GM23338 (cell line): ENCODE results near the gene GIPC2. TPM values are rescaled to one million over a fixed set of nuclear protein-coding genes. Genes with fewer than 3 reads are reported as not detected.

ENCODE experiments used
- ATAC-seq: fragments of 200-7000 bp; cut with Tn5 transposase; 3 replicates; pipeline ENCODE4 v1.9.1; 2020
- DNase-seq: peaks from one replicate; pipeline ENCODE4 v3.0.0-alpha.2; 2015; ENCODE audit warnings: low spot score
- H2AFZ ChIP-seq: fragments of 200-600 bp; sonication (generic); 2 replicates; pipeline ENCODE4 v1.8.0; 2016; ENCODE audit warnings: antibody characterized with exemption, mild to moderate bottlenecking, moderate library complexity
- H3F3A ChIP-seq: fragments of 200-600 bp; sonication (generic); replicated peaks from 2 replicates; pipeline ENCODE4 v1.8.0; 2017; ENCODE audit warnings: antibody characterized with exemption, mixed run types, low read depth
- H3K27ac ChIP-seq: fragments of 200-600 bp; sonication (generic); 2 replicates; pipeline ENCODE4 v1.6.1; 2016; ENCODE audit warnings: low read depth
- H3K27me3 ChIP-seq: fragments of 200-600 bp; sonication (generic); 2 replicates; pipeline ENCODE4 v1.8.0; 2016; ENCODE audit warnings: mild to moderate bottlenecking, mixed run types, moderate library complexity; ENCODE audit not compliant: insufficient read depth
- H3K36me3 ChIP-seq: fragments of 200-600 bp; sonication (generic); 2 replicates; pipeline ENCODE4 v1.8.0; 2016; ENCODE audit warnings: mild to moderate bottlenecking; ENCODE audit not compliant: insufficient read depth
- H3K4me1 ChIP-seq: fragments of 200-600 bp; sonication (generic); 2 replicates; pipeline ENCODE4 v1.8.0; 2016; ENCODE audit warnings: mild to moderate bottlenecking, moderate library complexity; ENCODE audit not compliant: insufficient read depth
- H3K4me2 ChIP-seq: fragments of 200-600 bp; sonication (generic); 2 replicates; pipeline ENCODE4 v1.7.1; 2017; ENCODE audit warnings: mixed run types
- H3K4me3 ChIP-seq: fragments of 200-600 bp; sonication (generic); 2 replicates; pipeline ENCODE4 v1.6.1; 2016; ENCODE audit warnings: mixed run types
- H3K79me2 ChIP-seq: fragments of 200-600 bp; sonication (generic); replicated peaks from 2 replicates; pipeline ENCODE4 v1.8.0; 2017; ENCODE audit warnings: mild to moderate bottlenecking; ENCODE audit not compliant: insufficient read depth
- H3K9me2 ChIP-seq: fragments of 200-600 bp; sonication (generic); 2 replicates; pipeline ENCODE4 v1.8.0; 2017; ENCODE audit not compliant: insufficient read depth
- H4K20me1 ChIP-seq: fragments of 200-600 bp; sonication (generic); replicated peaks from 2 replicates; pipeline ENCODE4 v1.8.0; 2017; ENCODE audit warnings: mild to moderate bottlenecking; ENCODE audit not compliant: insufficient read depth
- H3K27ac Mint-ChIP-seq: 2 replicates; pipeline ENCODE4 v1.8.0; 2020; ENCODE audit warnings: inconsistent platforms, mild to moderate bottlenecking, moderate library complexity, mixed read lengths
- H3K27me3 Mint-ChIP-seq: 3 replicates; pipeline ENCODE4 v1.8.0; 2022; ENCODE audit warnings: low read depth, mild to moderate bottlenecking, moderate library complexity, mixed read lengths, inconsistent platforms; ENCODE audit not compliant: insufficient read depth, poor library complexity
- H3K36me3 Mint-ChIP-seq: 3 replicates; pipeline ENCODE4 v1.8.0; 2021; ENCODE audit warnings: low read depth, mild to moderate bottlenecking, inconsistent platforms, moderate library complexity, mixed read lengths
- H3K4me1 Mint-ChIP-seq: 3 replicates; pipeline ENCODE4 v1.8.0; 2020; ENCODE audit warnings: mild to moderate bottlenecking, inconsistent platforms, mixed read lengths
- H3K4me3 Mint-ChIP-seq: 3 replicates; pipeline ENCODE4 v1.8.0; 2021; ENCODE audit warnings: moderate library complexity, mild to moderate bottlenecking, inconsistent platforms, mixed read lengths
- H3K9me3 Mint-ChIP-seq: 3 replicates; pipeline ENCODE4 v1.8.0; 2020; ENCODE audit warnings: moderate library complexity, mild to moderate bottlenecking, inconsistent platforms, mixed read lengths
- CREB1 ChIP-seq: fragments of 250-450 bp; sonication (Bioruptor Pico); IDR thresholded peaks from 2 replicates; pipeline ENCODE4 v1.5.0; 2020; ENCODE audit warnings: low read depth, mild to moderate bottlenecking, moderate library complexity
- EZH2 ChIP-seq: fragments of 200-600 bp; sonication (generic); IDR thresholded peaks from one replicate; pipeline ENCODE4 v1.8.0; 2017; ENCODE audit warnings: antibody characterized with exemption, mild to moderate bottlenecking, low read depth; ENCODE audit not compliant: unreplicated experiment
- EZH2phosphoT487 ChIP-seq: fragments of 200-600 bp; sonication (generic); IDR thresholded peaks from one replicate; pipeline ENCODE4 v1.8.1; 2018; ENCODE audit warnings: antibody characterized with exemption; ENCODE audit not compliant: unreplicated experiment
- JUNB ChIP-seq: IDR thresholded peaks from one replicate; pipeline ENCODE4 v1.6.1; 2016; ENCODE audit warnings: antibody characterized with exemption; ENCODE audit not compliant: unreplicated experiment
- NANOG ChIP-seq: IDR thresholded peaks from 2 replicates; pipeline ENCODE4 v1.6.1; 2016; ENCODE audit warnings: antibody characterized with exemption, borderline replicate concordance
- POLR2AphosphoS5 ChIP-seq: IDR thresholded peaks from 2 replicates; pipeline ENCODE4 v1.6.1; 2016; ENCODE audit warnings: antibody characterized with exemption, low read depth
- STAT1 ChIP-seq: IDR thresholded peaks from one replicate; pipeline ENCODE4 v1.6.1; 2016; ENCODE audit warnings: antibody characterized with exemption; ENCODE audit not compliant: unreplicated experiment
- ZNF114 ChIP-seq: fragments of 250-450 bp; sonication (Bioruptor Pico); IDR thresholded peaks from 2 replicates; pipeline ENCODE4 v1.5.0; 2020; ENCODE audit warnings: mild to moderate bottlenecking, moderate library complexity
- ZNF331 ChIP-seq: fragments of 250-450 bp; sonication (Bioruptor Pico); IDR thresholded peaks from 2 replicates; pipeline ENCODE4 v1.5.0; 2020; ENCODE audit warnings: low read depth, mild to moderate bottlenecking, moderate library complexity
- ZNF462 ChIP-seq: fragments of 250-450 bp; sonication (Bioruptor Pico); IDR thresholded peaks from 2 replicates; pipeline ENCODE4 v1.5.0; 2020; ENCODE audit warnings: mild to moderate bottlenecking, moderate library complexity
- polyA plus RNA-seq: library from polyadenylated mRNA; unstranded; fragments of >200 nt; fragmentation: Nextera tagmentation; extraction: Ambion mirVana; gene quantifications from 2 replicates; pipeline ENCODE4 v1.2.1, GENCODE V29; 2016
- total RNA-seq: library from RNA; depleted of rRNA; stranded (reverse); fragments of >200 nt; shearing (Covaris generic); gene quantifications from 2 replicates; pipeline ENCODE4 v1.2.3, GENCODE V29; 2014
- TF ChIP-seq, protein P1 (sequence below): IDR thresholded peaks from 2 replicates; pipeline ENCODE4 v1.6.1; 2016; ENCODE audit warnings: antibody characterized with exemption
- TF ChIP-seq, protein P2 (sequence below): IDR thresholded peaks from one replicate; pipeline ENCODE4 v1.6.1; 2018; ENCODE audit warnings: antibody characterized with exemption; ENCODE audit not compliant: unreplicated experiment
- TF ChIP-seq, protein P3 (sequence below), 2 experiments: fragments of 200-600 bp in 1 of 2; sonication (generic) in 1 of 2; conservative IDR thresholded peaks; 2 replicates each; pipeline versions ENCODE4 v1.5.1 to v1.6.1; 2016 to 2017; ENCODE audit warnings: antibody characterized with exemption in 2 of 2, low read depth in 2 of 2, mild to moderate bottlenecking in 2 of 2, moderate library complexity in 1 of 2

GIPC2 gene
- total and polyA plus RNA-seq, 2 experiments from 2014 or later: 1.2 to 1.5 TPM

DNA sequence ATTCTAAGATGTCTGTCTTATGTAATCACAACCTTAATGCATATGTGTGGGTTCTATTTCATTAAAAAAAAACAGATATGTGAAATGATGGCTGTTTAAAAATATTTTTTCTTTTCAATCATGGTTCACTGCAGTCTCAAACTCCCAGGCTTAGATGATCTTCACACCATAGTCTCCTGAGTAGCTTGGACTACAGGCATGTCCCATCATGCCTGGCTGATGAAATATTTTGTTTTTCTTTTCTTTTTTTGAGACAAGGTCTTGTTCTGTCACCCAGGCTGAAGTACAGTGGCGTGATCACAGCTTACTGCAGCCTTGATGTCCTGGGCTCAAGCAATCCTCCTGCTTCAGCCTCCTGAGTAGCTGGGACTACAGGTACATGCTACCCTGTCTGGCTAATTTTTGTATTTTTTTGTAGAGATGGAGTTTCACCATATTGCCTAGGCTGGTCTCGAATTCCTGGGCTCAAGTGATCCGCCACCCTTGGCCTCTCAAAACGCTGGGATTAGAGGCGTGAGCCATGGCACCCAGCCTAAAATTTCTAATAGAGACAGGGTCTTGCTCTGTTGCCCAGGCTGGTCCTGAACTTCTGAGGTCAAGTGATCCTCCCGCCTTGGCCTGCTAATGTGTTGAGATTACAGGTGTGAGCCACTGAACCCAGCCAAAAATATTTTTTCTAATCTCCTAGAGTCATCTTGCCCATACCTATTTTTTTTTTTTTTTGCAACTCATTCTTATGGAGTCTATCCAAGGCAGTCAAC is 67.6 kb downstream of the GIPC2 start:
- H3K4me3 Mint-ChIP-seq: no peak overlapping the region
- H3K4me1 Mint-ChIP-seq: no peaks in the 10 kb centered on the region
- no peaks in the 10 kb centered on the region for H3K36me3 Mint-ChIP-seq
- Histone ChIP-seq H3K9me2 (no peaks in the 10 kb centered on the region), H3K27ac (no peak overlapping the region), H3K79me2 (no peaks in the 10 kb centered on the region), H2AFZ (no peak overlapping the region), H3K4me1 (no peaks in the 10 kb centered on the region), H4K20me1 (no peaks in the 10 kb centered on the region; the same call in 1 of the 2 replicates), H3F3A (no peaks in the 10 kb centered on the region), H3K36me3 (no peaks in the 10 kb centered on the region), H3K4me3 (no peak overlapping the region), H3K27me3 (no peaks in the 10 kb centered on the region), H3K4me2 (no peak overlapping the region)
- TF ChIP-seq CREB1 (CRISPR knock-in tag) (no peak), JUNB (no peak), EZH2phosphoT487 (no peak), EZH2 (no peak), ZNF331 (CRISPR knock-in tag) (no peak), POLR2AphosphoS5 (no peak), ZNF114 (CRISPR knock-in tag) (no peak), STAT1 (no peak), ZNF462 (no peak), NANOG (no peak)
- TF ChIP-seq, protein P1, sequence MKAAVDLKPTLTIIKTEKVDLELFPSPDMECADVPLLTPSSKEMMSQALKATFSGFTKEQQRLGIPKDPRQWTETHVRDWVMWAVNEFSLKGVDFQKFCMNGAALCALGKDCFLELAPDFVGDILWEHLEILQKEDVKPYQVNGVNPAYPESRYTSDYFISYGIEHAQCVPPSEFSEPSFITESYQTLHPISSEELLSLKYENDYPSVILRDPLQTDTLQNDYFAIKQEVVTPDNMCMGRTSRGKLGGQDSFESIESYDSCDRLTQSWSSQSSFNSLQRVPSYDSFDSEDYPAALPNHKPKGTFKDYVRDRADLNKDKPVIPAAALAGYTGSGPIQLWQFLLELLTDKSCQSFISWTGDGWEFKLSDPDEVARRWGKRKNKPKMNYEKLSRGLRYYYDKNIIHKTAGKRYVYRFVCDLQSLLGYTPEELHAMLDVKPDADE: no peak
- TF ChIP-seq, protein P2, sequence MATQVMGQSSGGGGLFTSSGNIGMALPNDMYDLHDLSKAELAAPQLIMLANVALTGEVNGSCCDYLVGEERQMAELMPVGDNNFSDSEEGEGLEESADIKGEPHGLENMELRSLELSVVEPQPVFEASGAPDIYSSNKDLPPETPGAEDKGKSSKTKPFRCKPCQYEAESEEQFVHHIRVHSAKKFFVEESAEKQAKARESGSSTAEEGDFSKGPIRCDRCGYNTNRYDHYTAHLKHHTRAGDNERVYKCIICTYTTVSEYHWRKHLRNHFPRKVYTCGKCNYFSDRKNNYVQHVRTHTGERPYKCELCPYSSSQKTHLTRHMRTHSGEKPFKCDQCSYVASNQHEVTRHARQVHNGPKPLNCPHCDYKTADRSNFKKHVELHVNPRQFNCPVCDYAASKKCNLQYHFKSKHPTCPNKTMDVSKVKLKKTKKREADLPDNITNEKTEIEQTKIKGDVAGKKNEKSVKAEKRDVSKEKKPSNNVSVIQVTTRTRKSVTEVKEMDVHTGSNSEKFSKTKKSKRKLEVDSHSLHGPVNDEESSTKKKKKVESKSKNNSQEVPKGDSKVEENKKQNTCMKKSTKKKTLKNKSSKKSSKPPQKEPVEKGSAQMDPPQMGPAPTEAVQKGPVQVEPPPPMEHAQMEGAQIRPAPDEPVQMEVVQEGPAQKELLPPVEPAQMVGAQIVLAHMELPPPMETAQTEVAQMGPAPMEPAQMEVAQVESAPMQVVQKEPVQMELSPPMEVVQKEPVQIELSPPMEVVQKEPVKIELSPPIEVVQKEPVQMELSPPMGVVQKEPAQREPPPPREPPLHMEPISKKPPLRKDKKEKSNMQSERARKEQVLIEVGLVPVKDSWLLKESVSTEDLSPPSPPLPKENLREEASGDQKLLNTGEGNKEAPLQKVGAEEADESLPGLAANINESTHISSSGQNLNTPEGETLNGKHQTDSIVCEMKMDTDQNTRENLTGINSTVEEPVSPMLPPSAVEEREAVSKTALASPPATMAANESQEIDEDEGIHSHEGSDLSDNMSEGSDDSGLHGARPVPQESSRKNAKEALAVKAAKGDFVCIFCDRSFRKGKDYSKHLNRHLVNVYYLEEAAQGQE: no peak
- TF ChIP-seq, protein P3, sequence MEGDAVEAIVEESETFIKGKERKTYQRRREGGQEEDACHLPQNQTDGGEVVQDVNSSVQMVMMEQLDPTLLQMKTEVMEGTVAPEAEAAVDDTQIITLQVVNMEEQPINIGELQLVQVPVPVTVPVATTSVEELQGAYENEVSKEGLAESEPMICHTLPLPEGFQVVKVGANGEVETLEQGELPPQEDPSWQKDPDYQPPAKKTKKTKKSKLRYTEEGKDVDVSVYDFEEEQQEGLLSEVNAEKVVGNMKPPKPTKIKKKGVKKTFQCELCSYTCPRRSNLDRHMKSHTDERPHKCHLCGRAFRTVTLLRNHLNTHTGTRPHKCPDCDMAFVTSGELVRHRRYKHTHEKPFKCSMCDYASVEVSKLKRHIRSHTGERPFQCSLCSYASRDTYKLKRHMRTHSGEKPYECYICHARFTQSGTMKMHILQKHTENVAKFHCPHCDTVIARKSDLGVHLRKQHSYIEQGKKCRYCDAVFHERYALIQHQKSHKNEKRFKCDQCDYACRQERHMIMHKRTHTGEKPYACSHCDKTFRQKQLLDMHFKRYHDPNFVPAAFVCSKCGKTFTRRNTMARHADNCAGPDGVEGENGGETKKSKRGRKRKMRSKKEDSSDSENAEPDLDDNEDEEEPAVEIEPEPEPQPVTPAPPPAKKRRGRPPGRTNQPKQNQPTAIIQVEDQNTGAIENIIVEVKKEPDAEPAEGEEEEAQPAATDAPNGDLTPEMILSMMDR (conservative IDR thresholded peaks at IDR 0.05; ENCODE audit: low read depth in 2 of 2): no peak
- no peak for ATAC-seq
- no peak overlapping the region for H3K27ac Mint-ChIP-seq
- no peaks in the 10 kb centered on the region for H3K9me3 Mint-ChIP-seq
- H3K27me3 Mint-ChIP-seq: peaks cover 3% of the 10 kb centered on the region
- DNase-seq: no peak
